ENCODE data around the gene RNF220. TPM values are rescaled to one million over a fixed set of nuclear protein-coding genes. Genes with fewer than 3 reads are reported as not detected.

RNF220 gene
- total RNA-seq, 2 donors from 2014 or later, result 53.3 to 62.0 TPM

- Histone ChIP-seq H3K36me3 (no peaks in the 10 kb centered on the region), H3K4me3 (no peak overlapping the region), H3K27ac (no peak overlapping the region), H3K4me1 (no peaks in the 10 kb centered on the region), H3K9me3 (no peaks in the 10 kb centered on the region), H3K27me3 (no peaks in the 10 kb centered on the region), H3K9ac (ENCODE audit: low read depth in 2 of 2, low read length in 2 of 2) (no peak overlapping the region)
- no peak for DNase-seq
- TF ChIP-seq, protein P1, sequence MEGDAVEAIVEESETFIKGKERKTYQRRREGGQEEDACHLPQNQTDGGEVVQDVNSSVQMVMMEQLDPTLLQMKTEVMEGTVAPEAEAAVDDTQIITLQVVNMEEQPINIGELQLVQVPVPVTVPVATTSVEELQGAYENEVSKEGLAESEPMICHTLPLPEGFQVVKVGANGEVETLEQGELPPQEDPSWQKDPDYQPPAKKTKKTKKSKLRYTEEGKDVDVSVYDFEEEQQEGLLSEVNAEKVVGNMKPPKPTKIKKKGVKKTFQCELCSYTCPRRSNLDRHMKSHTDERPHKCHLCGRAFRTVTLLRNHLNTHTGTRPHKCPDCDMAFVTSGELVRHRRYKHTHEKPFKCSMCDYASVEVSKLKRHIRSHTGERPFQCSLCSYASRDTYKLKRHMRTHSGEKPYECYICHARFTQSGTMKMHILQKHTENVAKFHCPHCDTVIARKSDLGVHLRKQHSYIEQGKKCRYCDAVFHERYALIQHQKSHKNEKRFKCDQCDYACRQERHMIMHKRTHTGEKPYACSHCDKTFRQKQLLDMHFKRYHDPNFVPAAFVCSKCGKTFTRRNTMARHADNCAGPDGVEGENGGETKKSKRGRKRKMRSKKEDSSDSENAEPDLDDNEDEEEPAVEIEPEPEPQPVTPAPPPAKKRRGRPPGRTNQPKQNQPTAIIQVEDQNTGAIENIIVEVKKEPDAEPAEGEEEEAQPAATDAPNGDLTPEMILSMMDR (IDR thresholded peaks at IDR 0.05), result no peak
- intact Hi-C loops (cut with DNase I), result no loop called here
Observed at GRCh38 chr1:44654621-44655187, 249.6 kb downstream of the RNF220 start.

DNA sequence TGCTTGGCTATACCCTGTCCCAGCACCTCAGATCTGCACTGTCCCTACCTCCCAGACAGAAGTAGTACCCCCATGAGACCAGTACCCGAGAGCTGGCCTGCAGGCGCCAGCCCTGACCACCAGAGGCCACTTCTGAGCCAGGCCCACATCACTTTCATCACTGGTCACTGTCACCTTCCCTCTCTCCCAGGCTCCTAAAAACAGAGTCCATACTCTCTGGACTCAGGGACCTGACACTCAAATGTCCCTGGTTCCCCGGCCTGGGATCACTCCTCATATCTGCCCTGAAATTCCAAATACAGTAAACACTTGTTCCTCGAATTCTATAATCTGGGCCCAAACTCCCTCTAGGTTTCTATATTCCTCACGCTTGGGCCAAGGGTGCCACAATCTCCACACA lies 250.6 kb downstream of the RNF220 start:
- Histone ChIP-seq H3K4me1 (no peaks in the 10 kb centered on the region), H3K9me3 (no peaks in the 10 kb centered on the region), H3K4me3 (no peak overlapping the region), H3K27ac (no peak overlapping the region), H3K36me3 (no peaks in the 10 kb centered on the region), H3K9ac (ENCODE audit: low read depth in 2 of 2, low read length in 2 of 2) (no peak overlapping the region), H3K27me3 (no peaks in the 10 kb centered on the region)
- TF ChIP-seq, protein P1 (IDR thresholded peaks at IDR 0.05), result peak; percentile 39
- no peak for DNase-seq
- intact Hi-C loops (cut with DNase I), result no loop called here

DNA sequence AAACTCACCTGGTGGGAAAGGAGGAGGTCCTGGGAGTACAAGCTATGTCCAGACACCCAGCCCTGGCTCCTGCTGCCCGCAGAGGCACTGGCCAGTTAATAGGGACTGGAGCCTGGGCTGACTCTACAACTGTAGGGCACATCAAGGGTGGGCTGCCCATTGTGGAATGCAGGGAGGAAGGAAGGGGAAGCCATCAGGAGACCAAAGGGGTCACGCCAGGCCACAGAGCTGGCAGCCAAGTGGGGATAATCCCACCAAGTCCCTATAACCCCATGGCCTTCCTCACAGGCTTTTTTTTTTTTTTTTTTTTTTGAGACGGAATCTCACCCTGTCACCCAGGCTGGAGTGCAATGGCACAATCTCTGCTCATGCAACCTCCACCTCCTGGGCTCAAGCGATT lies 254.5 kb downstream of the RNF220 start:
- no peaks in the 10 kb centered on the region for H3K9me3 ChIP-seq
- H3K4me3 ChIP-seq, result no peak overlapping the region
- intact Hi-C loops (cut with DNase I), result no loop called here
- no peaks in the 10 kb centered on the region for H3K36me3 ChIP-seq
- no peak for DNase-seq
- no peak overlapping the region for H3K27ac ChIP-seq
- H3K4me1 ChIP-seq, result no peaks in the 10 kb centered on the region
- no peaks in the 10 kb centered on the region for H3K27me3 ChIP-seq
- TF ChIP-seq, protein P1 (IDR thresholded peaks at IDR 0.05), result no peak
- H3K9ac ChIP-seq (ENCODE audit: low read depth in 2 of 2, low read length in 2 of 2), result no peak overlapping the region

DNA sequence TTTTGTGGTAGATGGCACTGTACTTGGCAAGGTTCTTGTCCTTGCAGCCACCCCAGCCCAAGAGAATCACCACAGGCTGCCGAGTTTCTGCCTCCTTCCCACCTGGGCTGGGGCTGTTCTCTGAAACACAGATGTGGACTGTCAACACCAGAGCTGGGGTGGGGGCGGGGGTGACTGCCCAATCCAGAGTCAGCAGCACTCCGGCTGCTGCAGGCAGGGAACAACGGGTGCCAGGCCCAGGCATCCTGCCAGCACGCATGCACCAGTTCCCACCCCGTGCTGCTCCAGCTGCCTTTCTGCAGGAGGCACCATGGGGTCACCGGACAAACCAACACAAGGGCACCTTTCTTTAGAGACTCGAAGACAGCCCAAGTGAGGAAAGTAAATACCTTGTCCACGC lies 255.1 kb downstream of the RNF220 start:
- H3K4me3 ChIP-seq, result no peak overlapping the region
- no peaks in the 10 kb centered on the region for H3K36me3 ChIP-seq
- no peaks in the 10 kb centered on the region for H3K27me3 ChIP-seq
- H3K9ac ChIP-seq (ENCODE audit: low read depth in 2 of 2, low read length in 2 of 2), result no peak overlapping the region
- H3K4me1 ChIP-seq, result no peaks in the 10 kb centered on the region
- peak; percentile 61 for DNase-seq
- no peaks in the 10 kb centered on the region for H3K9me3 ChIP-seq
- no peak overlapping the region for H3K27ac ChIP-seq
- TF ChIP-seq, protein P1 (IDR thresholded peaks at IDR 0.05), result no peak
- intact Hi-C loops (cut with DNase I), result no loop called here

- H3K4me3 ChIP-seq, result no peak overlapping the region
- intact Hi-C loops (cut with DNase I), result no loop called here
- H3K27ac ChIP-seq, result no peak overlapping the region
- H3K36me3 ChIP-seq, result no peaks in the 10 kb centered on the region
- H3K9ac ChIP-seq (ENCODE audit: low read depth in 2 of 2, low read length in 2 of 2), result no peak overlapping the region
- TF ChIP-seq, protein P1 (IDR thresholded peaks at IDR 0.05), result no peak
- no peaks in the 10 kb centered on the region for H3K27me3 ChIP-seq
- DNase-seq, result no peak
- H3K4me1 ChIP-seq, result no peaks in the 10 kb centered on the region
- no peaks in the 10 kb centered on the region for H3K9me3 ChIP-seq
Observed at GRCh38 chr1:44661781-44662682, 257.0 kb downstream of the RNF220 start.

Measured in colonic mucosa (tissue), 4 donors.